Measurements from ENCODE around the gene PIN1.

The PIN1 gene

DNA sequence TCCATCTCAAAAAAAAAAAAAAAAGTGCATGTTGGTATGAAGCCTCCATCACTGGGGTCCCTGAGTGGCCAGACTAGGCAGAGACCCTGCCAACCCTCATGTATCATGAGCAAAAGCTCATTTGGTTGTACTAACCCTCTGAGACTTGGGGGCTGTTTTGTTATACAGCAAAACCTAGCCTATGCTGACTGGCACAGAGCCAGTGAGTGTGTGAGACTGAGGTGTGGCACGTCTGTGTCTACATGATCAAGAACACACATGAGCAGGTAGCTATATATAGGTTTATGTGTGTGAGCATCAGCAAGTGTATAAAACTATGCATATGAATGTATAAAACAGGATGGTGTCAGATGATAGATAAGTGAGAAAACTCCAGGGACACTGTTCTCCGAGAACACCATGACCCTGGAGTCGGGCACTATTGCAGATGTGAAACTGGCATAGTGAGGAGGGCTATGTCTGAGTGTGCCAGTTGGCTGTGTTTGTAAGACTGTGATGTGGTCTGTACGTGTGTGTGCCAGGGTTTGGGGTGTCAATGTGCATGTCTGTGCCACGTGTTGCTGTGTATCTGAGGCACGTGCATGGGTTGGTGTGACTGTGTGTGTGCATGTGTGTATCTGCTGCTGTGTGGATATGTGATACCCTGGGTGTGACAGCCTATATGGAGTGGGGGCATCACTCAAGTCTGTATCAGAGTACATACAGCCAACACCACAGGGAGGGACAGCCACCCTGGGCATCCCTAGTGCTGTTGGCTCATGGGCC lies 56.7 kb downstream of the PIN1 start:
- TF ChIP-seq, protein P1, sequence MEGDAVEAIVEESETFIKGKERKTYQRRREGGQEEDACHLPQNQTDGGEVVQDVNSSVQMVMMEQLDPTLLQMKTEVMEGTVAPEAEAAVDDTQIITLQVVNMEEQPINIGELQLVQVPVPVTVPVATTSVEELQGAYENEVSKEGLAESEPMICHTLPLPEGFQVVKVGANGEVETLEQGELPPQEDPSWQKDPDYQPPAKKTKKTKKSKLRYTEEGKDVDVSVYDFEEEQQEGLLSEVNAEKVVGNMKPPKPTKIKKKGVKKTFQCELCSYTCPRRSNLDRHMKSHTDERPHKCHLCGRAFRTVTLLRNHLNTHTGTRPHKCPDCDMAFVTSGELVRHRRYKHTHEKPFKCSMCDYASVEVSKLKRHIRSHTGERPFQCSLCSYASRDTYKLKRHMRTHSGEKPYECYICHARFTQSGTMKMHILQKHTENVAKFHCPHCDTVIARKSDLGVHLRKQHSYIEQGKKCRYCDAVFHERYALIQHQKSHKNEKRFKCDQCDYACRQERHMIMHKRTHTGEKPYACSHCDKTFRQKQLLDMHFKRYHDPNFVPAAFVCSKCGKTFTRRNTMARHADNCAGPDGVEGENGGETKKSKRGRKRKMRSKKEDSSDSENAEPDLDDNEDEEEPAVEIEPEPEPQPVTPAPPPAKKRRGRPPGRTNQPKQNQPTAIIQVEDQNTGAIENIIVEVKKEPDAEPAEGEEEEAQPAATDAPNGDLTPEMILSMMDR (IDR thresholded peaks at IDR 0.05; ENCODE audit: insufficient read depth, low read depth, low read length, missing control alignments) = no peak
- no peak for DNase-seq (ENCODE audit: low read depth)
- no peak overlapping the region for H3K4me3 ChIP-seq (ENCODE audit: low read length)

Measured in epithelial cell of esophagus (primary cell).